HepG2 (cell line): ENCODE results near the gene PPP2R5E. TPM values are rescaled to one million over a fixed set of nuclear protein-coding genes. Genes with fewer than 3 reads are reported as not detected.

ENCODE experiments used
- ATAC-seq: fragments of 200-7000 bp; cut with Tn5 transposase; 3 replicates; pipeline ENCODE4 v1.9.1; 2020; ENCODE audit warnings: mild to moderate bottlenecking, moderate library complexity
- BruUV-seq: library from RNA; stranded (reverse); fragments of 400-500 nt; replicated peaks from 2 replicates; lab custom pipeline; 2021; lab: Mats Ljungman, UMichigan
- CTCF ChIA-PET: fragments of 300-600 bp; formaldehyde crosslinking; extraction: SDS; loops from one replicate; lab custom pipeline; 2021; ENCODE audit warnings: low total read pairs, inconsistent platforms, low intra/inter-chr PET ratio; lab: Yijun Ruan, JAX
- POLR2A ChIA-PET: fragments of 350-600 bp; sonication (Branson Sonifier 250); formaldehyde crosslinking; loops from one replicate; lab custom pipeline; 2020; ENCODE audit warnings: antibody characterized with exemption, inconsistent platforms; lab: Yijun Ruan, JAX
- DNase-seq: peaks from one replicate; pipeline ENCODE4 v3.0.0-alpha.2; 2015; ENCODE audit warnings: low spot score
- FAIRE-seq: peaks from 3 replicates; lab custom pipeline; 2011; peaks lifted over from hg19 to GRCh38; lab: Jason Lieb, UNC
- H2AFZ ChIP-seq: one replicate; pipeline ENCODE4 v1.6.1; 2011; ENCODE audit warnings: low read length, inconsistent platforms
- H3K27ac ChIP-seq: fragments of 300-600 bp; 3 replicates; pipeline ENCODE4 v1.8.0; 2011; ENCODE audit warnings: mixed run types, mild to moderate bottlenecking, mixed read lengths, low read length, inconsistent platforms; ENCODE audit not compliant: insufficient read depth; ENCODE audit errors: extremely low read length
- H3K27me3 ChIP-seq, 2 experiments: fragments of 200-600 bp in 1 of 2; 2 replicates in 1 of 2; 3 replicates in 1 of 2; pipeline versions ENCODE4 v1.6.0 to v1.8.0; 2011; ENCODE audit warnings: low read length in 2 of 2, mild to moderate bottlenecking in 2 of 2, moderate library complexity in 2 of 2, inconsistent platforms in 1 of 2; ENCODE audit not compliant: insufficient read depth in 2 of 2, control insufficient read depth in 1 of 2
- H3K36me3 ChIP-seq, 2 experiments: fragments of 200-600 bp in 1 of 2; replicated peaks in 1 of 2; 2 replicates in 1 of 2; 3 replicates in 1 of 2; pipeline versions ENCODE4 v1.5.1 to v1.8.0; 2011; ENCODE audit warnings: low read length in 2 of 2, inconsistent platforms in 1 of 2; ENCODE audit not compliant: insufficient read depth in 2 of 2, control insufficient read depth in 1 of 2
- H3K4me1 ChIP-seq: 2 replicates; pipeline ENCODE4 v1.5.1; 2012; ENCODE audit warnings: low read length, inconsistent platforms; ENCODE audit not compliant: insufficient read depth
- H3K4me2 ChIP-seq: 2 replicates; pipeline ENCODE4 v1.6.0; 2011; ENCODE audit warnings: low read depth, low read length, inconsistent platforms
- H3K4me3 ChIP-seq, 3 experiments: fragments of 200-600 bp in 1 of 3; sonication (generic), shearing (Covaris generic) in 1 of 3; replicated peaks in 1 of 3; 2 replicates each; pipeline ENCODE4 v1.5.1; 2011 to 2016; ENCODE audit warnings: low read length in 3 of 3, inconsistent platforms in 2 of 3, low read depth in 2 of 3, mild to moderate bottlenecking in 2 of 3, control low read depth in 1 of 3, mixed read lengths in 1 of 3; ENCODE audit not compliant: insufficient read depth in 1 of 3
- H3K79me2 ChIP-seq: one replicate; pipeline ENCODE4 v1.6.1; 2011; ENCODE audit warnings: low read length, inconsistent platforms; ENCODE audit not compliant: insufficient read depth
- H3K9ac ChIP-seq: 2 replicates; pipeline ENCODE4 v1.6.0; 2011; ENCODE audit warnings: mild to moderate bottlenecking, low read depth, low read length, inconsistent platforms; ENCODE audit not compliant: insufficient read depth
- H3K9me3 ChIP-seq: 2 replicates; pipeline ENCODE4 v1.5.1; 2012; ENCODE audit warnings: mild to moderate bottlenecking, low read length
- H4K20me1 ChIP-seq: 2 replicates; pipeline ENCODE4 v1.6.0; 2011; ENCODE audit warnings: inconsistent platforms, mild to moderate bottlenecking, low read length, moderate library complexity; ENCODE audit not compliant: insufficient read depth
- BRCA1 ChIP-seq: sonication (generic); formaldehyde crosslinking; IDR thresholded peaks from 2 replicates; pipeline ENCODE4 v1.4.0; 2020; ENCODE audit warnings: missing genetic modification reagents
- HDAC2 ChIP-seq: sonication (generic); formaldehyde crosslinking; IDR thresholded peaks from 2 replicates; pipeline ENCODE4 v1.4.0; 2020; ENCODE audit warnings: missing genetic modification reagents
- IKZF4 ChIP-seq: sonication (generic); formaldehyde crosslinking; IDR thresholded peaks from 2 replicates; pipeline ENCODE4 v1.5.1; 2020; ENCODE audit warnings: borderline replicate concordance, mild to moderate bottlenecking, low read depth, missing genetic modification reagents; ENCODE audit errors: not compliant biosample characterization
- MED8 ChIP-seq: sonication (generic); formaldehyde crosslinking; IDR thresholded peaks from 2 replicates; pipeline ENCODE4 v1.8.1; 2023; ENCODE audit warnings: mild to moderate bottlenecking, missing genetic modification reagents; ENCODE audit not compliant: insufficient replicate concordance
- NBN ChIP-seq: fragments of 450-650 bp; conservative IDR thresholded peaks from 2 replicates; pipeline ENCODE4 v1.6.1; 2017
- NR2F2 ChIP-seq: IDR thresholded peaks from 2 replicates; pipeline ENCODE4 v1.6.1; 2012; ENCODE audit warnings: low read depth, inconsistent platforms, borderline replicate concordance
- POLR2AphosphoS2 ChIP-seq: IDR thresholded peaks from 2 replicates; pipeline ENCODE4 v1.6.1; 2011; ENCODE audit warnings: low read depth, low read length, improper control_type of control experiment
- SIN3B ChIP-seq: fragments of 150-350 bp; IDR thresholded peaks from 2 replicates; pipeline ENCODE4 v1.6.1; 2014; ENCODE audit warnings: low read length
- SNRNP70 ChIP-seq: fragments of 200-400 bp; formaldehyde crosslinking; IDR thresholded peaks from 2 replicates; pipeline ENCODE4 v1.6.1; 2017; ENCODE audit warnings: mild to moderate bottlenecking, low read depth, low read length, moderate library complexity
- XRCC5 ChIP-seq: fragments of 200-400 bp; formaldehyde crosslinking; optimal IDR thresholded peaks from 2 replicates; pipeline ENCODE3; 2017; ENCODE audit warnings: mild to moderate bottlenecking, low read length
- WGBS: methylation state at CpG from one replicate; pipeline ENCODE4 v1.1.6; 2017; ENCODE audit warnings: low lambda C conversion rate; 5-methylcytosine and 5-hydroxymethylcytosine counted together
- in situ Hi-C: cut with HindIII; loops from 2 replicates; pipeline ENCODE4 v1.10.0; 2017; ENCODE audit warnings: low pct_unique_long_range_greater_than_20kb; ENCODE audit not compliant: extremely low pct_ligation_motif_present
- intact Hi-C: fragments of 100-400 bp; cut with micrococcal nuclease; formaldehyde crosslinking; loops from one replicate; pipeline ENCODE4 v1.10.0; 2022; ENCODE audit not compliant: unreplicated experiment
- polyA plus RNA-seq, 8 experiments: library from polyadenylated mRNA; depleted of rRNA in 3 of 8; stranded (reverse) in 7 of 8; unstranded in 1 of 8; fragments of >200 nt; fragmentation: Illumina TruSeq in 4 of 8; extraction: Trizol in 4 of 8; gene quantifications; 2 replicates each; pipeline versions ENCODE4 v1.2.1 to v1.2.3, GENCODE V29; 2011 to 2016; ENCODE audit warnings: low read depth in 4 of 8, missing spikeins in 1 of 8, mixed read lengths in 1 of 8; ENCODE audit not compliant: insufficient read depth in 1 of 8
- total RNA-seq, 5 experiments: library from RNA; depleted of rRNA; stranded (reverse); fragments of >200 nt; fragmentation: Illumina TruSeq; extraction: Trizol; gene quantifications; 2 replicates each; pipeline ENCODE4 v1.2.3, GENCODE V29; 2016; ENCODE audit warnings: low read depth in 1 of 5
- TF ChIP-seq, protein P1 (sequence below): sonication (generic); formaldehyde crosslinking; IDR thresholded peaks from 2 replicates; pipeline ENCODE4 v1.4.0; 2020; ENCODE audit warnings: missing genetic modification reagents; ENCODE audit errors: not compliant biosample characterization
- TF ChIP-seq, protein P2 (sequence below): IDR thresholded peaks from 2 replicates; pipeline ENCODE4 v1.6.1; 2016; ENCODE audit warnings: missing biosample characterization, missing genetic modification reagents, low read depth
- TF ChIP-seq, protein P3 (sequence below): sonication (generic); formaldehyde crosslinking; IDR thresholded peaks from 2 replicates; pipeline ENCODE4 v1.8.0; 2023; ENCODE audit warnings: mild to moderate bottlenecking, missing genetic modification reagents
- TF ChIP-seq, protein P4 (sequence below): sonication (generic); formaldehyde crosslinking; IDR thresholded peaks from 2 replicates; pipeline ENCODE4 v1.4.0; 2020; ENCODE audit warnings: missing genetic modification reagents, mild to moderate bottlenecking, borderline replicate concordance
- TF ChIP-seq, protein P5 (sequence below): sonication (generic); formaldehyde crosslinking; IDR thresholded peaks from 2 replicates; pipeline ENCODE4 v1.4.0; 2020; ENCODE audit warnings: missing genetic modification reagents

Gene PPP2R5E
- total and polyA plus RNA-seq, 2 of the 13 experiments (the other 11 are each of a cell fraction or from before 2014, with no cell fraction given): 8.9 to 11.0 TPM

DNA sequence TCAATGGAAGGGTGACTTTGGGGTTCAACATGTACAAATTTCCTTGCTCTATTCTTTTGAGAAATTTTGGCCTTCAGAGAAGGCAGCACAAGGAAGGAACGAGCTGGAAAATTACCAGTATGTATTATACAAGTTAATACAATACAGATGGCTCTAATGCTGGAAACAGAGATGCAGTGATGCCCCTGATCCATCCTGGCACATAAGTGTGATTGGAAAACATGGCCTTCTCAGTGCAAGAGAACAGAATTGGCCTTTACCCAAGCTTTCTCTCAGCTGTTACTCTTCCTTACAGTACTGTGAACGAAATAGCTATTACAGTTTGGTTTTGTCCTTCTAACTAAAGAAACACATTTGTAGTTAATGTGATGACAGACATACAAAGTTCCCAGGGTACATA is 122.0 kb downstream of the PPP2R5E start:
- no peak overlapping the region for H2AFZ ChIP-seq
- peaks cover 2% of the 10 kb centered on the region for H3K79me2 ChIP-seq
- 90% methylated on average over 2 of the region's 2 CpGs for WGBS
- H3K4me1 ChIP-seq: no peaks in the 10 kb centered on the region
- POLR2A ChIA-PET: no interaction called here
- no peak for ATAC-seq
- CTCF ChIA-PET: no interaction called here
- H3K4me2 ChIP-seq: no peak overlapping the region
- H3K36me3 ChIP-seq: peaks cover 7 to 29% of the 10 kb centered on the region in 2 experiments; a peak in 4 of 5 replicates
- H3K27me3 ChIP-seq: no peaks in the 10 kb centered on the region
- no peak overlapping the region for H3K4me3 ChIP-seq
- H3K9me3 ChIP-seq: no peaks in the 10 kb centered on the region
- H3K9ac ChIP-seq: no peak overlapping the region
- H3K27ac ChIP-seq: no peak overlapping the region
- TSS peak; percentile 32 for BruUV-seq
- no peak for FAIRE-seq
- no peaks in the 10 kb centered on the region for H4K20me1 ChIP-seq
- in situ Hi-C loops: no loop called here
- no peak for DNase-seq
- intact Hi-C loops: no loop called here
- TF ChIP-seq NR2F2 (no peak), IKZF4 (CRISPR knock-in tag) (no peak), SNRNP70 (no peak), HDAC2 (CRISPR knock-in tag) (no peak), BRCA1 (CRISPR knock-in tag) (no peak), POLR2AphosphoS2 (no peak), XRCC5 (no peak), NBN (no peak), SIN3B (no peak), MED8 (CRISPR knock-in tag) (no peak)
- TF ChIP-seq, protein P1, sequence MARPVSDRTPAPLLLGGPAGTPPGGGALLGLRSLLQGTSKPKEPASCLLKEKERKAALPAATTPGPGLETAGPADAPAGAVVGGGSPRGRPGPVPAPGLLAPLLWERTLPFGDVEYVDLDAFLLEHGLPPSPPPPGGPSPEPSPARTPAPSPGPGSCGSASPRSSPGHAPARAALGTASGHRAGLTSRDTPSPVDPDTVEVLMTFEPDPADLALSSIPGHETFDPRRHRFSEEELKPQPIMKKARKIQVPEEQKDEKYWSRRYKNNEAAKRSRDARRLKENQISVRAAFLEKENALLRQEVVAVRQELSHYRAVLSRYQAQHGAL (CRISPR knock-in tag): no peak
- TF ChIP-seq, protein P2, sequence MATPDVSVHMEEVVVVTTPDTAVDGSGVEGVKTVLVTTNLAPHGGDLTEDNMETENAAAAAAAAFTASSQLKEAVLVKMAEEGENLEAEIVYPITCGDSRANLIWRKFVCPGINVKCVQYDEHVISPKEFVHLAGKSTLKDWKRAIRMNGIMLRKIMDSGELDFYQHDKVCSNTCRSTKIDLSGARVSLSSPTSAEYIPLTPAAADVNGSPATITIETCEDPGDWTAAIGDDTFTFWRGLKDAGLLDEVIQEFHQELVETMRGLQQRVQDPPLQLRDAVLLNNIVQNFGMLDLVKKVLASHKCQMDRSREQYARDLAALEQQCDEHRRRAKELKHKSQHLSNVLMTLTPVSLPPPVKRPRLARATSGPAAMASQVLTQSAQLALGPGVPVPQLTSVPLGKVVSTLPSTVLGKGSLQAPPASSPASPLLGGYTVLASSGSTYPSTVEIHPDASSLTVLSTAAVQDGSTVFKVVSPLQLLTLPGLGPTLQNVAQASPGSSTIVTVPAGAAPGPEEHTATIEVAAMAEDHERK (CRISPR knock-in tag): no peak
- TF ChIP-seq, protein P3, sequence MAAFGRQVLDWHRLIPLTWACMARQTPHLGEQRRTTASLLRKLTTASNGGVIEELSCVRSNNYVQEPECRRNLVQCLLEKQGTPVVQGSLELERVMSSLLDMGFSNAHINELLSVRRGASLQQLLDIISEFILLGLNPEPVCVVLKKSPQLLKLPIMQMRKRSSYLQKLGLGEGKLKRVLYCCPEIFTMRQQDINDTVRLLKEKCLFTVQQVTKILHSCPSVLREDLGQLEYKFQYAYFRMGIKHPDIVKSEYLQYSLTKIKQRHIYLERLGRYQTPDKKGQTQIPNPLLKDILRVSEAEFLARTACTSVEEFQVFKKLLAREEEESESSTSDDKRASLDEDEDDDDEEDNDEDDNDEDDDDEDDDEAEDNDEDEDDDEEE (CRISPR knock-in tag): no peak
- TF ChIP-seq, protein P4, sequence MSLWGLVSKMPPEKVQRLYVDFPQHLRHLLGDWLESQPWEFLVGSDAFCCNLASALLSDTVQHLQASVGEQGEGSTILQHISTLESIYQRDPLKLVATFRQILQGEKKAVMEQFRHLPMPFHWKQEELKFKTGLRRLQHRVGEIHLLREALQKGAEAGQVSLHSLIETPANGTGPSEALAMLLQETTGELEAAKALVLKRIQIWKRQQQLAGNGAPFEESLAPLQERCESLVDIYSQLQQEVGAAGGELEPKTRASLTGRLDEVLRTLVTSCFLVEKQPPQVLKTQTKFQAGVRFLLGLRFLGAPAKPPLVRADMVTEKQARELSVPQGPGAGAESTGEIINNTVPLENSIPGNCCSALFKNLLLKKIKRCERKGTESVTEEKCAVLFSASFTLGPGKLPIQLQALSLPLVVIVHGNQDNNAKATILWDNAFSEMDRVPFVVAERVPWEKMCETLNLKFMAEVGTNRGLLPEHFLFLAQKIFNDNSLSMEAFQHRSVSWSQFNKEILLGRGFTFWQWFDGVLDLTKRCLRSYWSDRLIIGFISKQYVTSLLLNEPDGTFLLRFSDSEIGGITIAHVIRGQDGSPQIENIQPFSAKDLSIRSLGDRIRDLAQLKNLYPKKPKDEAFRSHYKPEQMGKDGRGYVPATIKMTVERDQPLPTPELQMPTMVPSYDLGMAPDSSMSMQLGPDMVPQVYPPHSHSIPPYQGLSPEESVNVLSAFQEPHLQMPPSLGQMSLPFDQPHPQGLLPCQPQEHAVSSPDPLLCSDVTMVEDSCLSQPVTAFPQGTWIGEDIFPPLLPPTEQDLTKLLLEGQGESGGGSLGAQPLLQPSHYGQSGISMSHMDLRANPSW: no peak
- TF ChIP-seq, protein P5, sequence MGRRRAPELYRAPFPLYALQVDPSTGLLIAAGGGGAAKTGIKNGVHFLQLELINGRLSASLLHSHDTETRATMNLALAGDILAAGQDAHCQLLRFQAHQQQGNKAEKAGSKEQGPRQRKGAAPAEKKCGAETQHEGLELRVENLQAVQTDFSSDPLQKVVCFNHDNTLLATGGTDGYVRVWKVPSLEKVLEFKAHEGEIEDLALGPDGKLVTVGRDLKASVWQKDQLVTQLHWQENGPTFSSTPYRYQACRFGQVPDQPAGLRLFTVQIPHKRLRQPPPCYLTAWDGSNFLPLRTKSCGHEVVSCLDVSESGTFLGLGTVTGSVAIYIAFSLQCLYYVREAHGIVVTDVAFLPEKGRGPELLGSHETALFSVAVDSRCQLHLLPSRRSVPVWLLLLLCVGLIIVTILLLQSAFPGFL (CRISPR knock-in tag): no peak
